Activated CD8-positive, alpha-beta memory T cell treated with anti-CD3 and anti-CD28 coated beads, Interleukin-2, amount 50 U/mL, for 24 hours (primary cell): ENCODE results near the gene MNDA.
A peak's percentile ranks its signal among the peaks of the same experiment; 100 is the strongest.

ENCODE experiments used
- DNase-seq: peaks from one replicate; pipeline ENCODE4 v3.0.0-alpha.2; 2020; ENCODE audit errors: extremely low read depth

Gene MNDA

GRCh38 chr1:158830904-158831507 is at the start of gene MNDA:
MNDA (plus strand) TSS chr1:158831351; CDS start chr1:158842154, 10,803 bp downstream.
- no peak for DNase-seq

- DNase-seq: peak; percentile 3
Measured at GRCh38 chr1:158793604-158794003, 37.5 kb upstream of the MNDA start.

GRCh38 chr1:158794247-158794646 is 36.9 kb upstream of the MNDA start:
- no peak for DNase-seq

- no peak for DNase-seq
Measured at GRCh38 chr1:158798531-158798930, 32.6 kb upstream of the MNDA start.

- no peak for DNase-seq
Measured at GRCh38 chr1:158799689-158800088, 31.5 kb upstream of the MNDA start.

- DNase-seq: no peak
Measured at GRCh38 chr1:158800526-158800925, 30.6 kb upstream of the MNDA start.

GRCh38 chr1:158801396-158801795 is 29.8 kb upstream of the MNDA start:
- DNase-seq: no peak

- no peak for DNase-seq
Measured at GRCh38 chr1:158803678-158804077, 27.5 kb upstream of the MNDA start.

GRCh38 chr1:158806916-158807536 is 24.1 kb upstream of the MNDA start:
- DNase-seq: no peak

- no peak for DNase-seq
Measured at GRCh38 chr1:158809256-158809655, 21.9 kb upstream of the MNDA start.

- no peak for DNase-seq
Measured at GRCh38 chr1:158809862-158810261, 21.3 kb upstream of the MNDA start.

GRCh38 chr1:158810311-158810710 is 20.8 kb upstream of the MNDA start:
- no peak for DNase-seq

- no peak for DNase-seq
Measured at GRCh38 chr1:158812336-158812735, 18.8 kb upstream of the MNDA start.

GRCh38 chr1:158813164-158813563 is 18.0 kb upstream of the MNDA start:
- no peak for DNase-seq

GRCh38 chr1:158814970-158815369 is 16.2 kb upstream of the MNDA start:
- no peak for DNase-seq

GRCh38 chr1:158818560-158818959 is 12.6 kb upstream of the MNDA start:
- DNase-seq: no peak

GRCh38 chr1:158818975-158819431 is 12.1 kb upstream of the MNDA start:
- DNase-seq: no peak

- DNase-seq: no peak
Measured at GRCh38 chr1:158819461-158820443, 11.4 kb upstream of the MNDA start.

- no peak for DNase-seq
Measured at GRCh38 chr1:158821723-158822122, 9.4 kb upstream of the MNDA start.

GRCh38 chr1:158830074-158830677 is 975 bp upstream of the MNDA start:
- no peak for DNase-seq

GRCh38 chr1:158833264-158833663 is 2.1 kb downstream of the MNDA start:
- no peak for DNase-seq

- no peak for DNase-seq
Measured at GRCh38 chr1:158836038-158836437, 4.9 kb downstream of the MNDA start.
